GM21825 (cell line): ENCODE measurements around the gene GSTM2.

Experiments used
- ATAC-seq: cut with Tn5 transposase; IDR thresholded peaks from one replicate; pipeline ENCODE4 v1.9.1; 2021; ENCODE audit warnings: mild to moderate bottlenecking, moderate library complexity; ENCODE audit not compliant: unreplicated experiment

Gene GSTM2

DNA sequence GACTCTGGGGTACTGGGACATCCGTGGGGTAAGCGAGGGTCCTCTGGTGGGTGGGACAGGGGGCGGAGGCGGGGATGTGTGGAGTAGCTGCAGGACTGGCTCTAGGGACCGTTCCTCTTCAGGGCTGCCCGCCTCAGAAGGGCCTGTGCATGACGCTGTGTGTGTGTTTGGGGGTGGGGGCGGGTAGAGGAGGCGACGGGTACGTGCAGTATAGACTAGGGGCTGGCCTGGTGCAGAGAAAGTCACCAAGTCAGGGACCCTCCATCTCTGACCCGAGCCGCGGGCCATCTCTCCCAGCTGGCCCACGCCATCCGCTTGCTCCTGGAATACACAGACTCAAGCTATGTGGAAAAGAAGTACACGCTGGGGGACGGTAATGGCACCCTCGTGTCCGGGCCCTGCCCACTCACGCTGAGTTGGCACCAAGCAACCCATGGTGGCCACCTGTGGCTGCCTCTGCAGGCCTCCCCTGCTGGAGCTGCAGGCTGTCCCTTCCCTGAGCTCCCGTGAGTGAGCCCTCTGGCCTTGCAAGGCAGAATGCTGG is 44.5 kb downstream of the GSTM2 start:
- no peak for ATAC-seq

DNA sequence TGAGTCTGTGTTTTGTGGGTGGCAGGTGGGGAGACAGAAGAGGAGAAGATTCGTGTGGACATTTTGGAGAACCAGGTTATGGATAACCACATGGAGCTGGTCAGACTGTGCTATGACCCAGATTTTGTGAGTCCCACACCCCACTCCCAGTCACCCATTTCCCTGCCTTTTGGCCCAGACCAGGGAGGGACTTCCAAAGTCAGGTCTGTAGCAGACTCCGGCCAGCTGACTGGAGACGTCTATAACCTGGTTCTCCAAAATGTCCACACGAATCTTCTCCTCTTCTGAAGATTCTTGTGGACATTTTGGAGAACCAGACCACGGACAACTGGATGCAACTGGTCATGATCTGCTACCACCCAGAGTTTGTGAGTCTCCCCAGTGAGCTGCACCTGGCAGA is 45.8 kb downstream of the GSTM2 start:
- no peak for ATAC-seq

DNA sequence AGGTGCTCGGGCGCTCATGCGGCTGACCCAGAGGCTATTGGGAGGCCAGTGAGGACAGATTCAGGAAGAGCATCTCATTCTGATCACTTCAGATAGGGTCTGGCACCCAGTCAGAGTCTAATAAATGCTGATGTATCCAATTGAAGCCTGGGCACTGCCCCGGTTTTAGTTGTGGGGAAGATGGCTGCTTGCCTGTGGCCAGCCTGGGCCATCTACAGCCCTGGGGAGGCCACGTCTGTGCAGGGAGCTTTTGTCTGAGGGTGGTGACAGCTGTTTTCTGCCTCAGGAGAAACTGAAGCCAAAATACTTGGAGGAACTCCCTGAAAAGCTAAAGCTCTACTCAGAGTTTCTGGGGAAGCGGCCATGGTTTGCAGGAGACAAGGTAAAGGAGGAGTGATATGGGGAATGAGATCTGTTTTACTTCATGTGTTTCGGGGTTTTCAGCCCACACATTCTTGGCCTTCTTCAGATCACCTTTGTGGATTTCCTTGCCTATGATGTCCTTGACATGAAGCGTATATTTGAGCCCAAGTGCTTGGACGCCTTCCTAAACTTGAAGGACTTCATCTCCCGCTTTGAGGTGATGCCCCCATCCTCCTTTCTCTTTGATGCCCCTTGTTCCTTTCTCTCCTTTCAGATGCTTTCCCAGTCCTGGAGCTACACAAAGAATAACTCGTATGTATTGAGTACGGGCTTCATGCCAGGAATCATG is 47.0 kb downstream of the GSTM2 start:
- no peak for ATAC-seq

DNA sequence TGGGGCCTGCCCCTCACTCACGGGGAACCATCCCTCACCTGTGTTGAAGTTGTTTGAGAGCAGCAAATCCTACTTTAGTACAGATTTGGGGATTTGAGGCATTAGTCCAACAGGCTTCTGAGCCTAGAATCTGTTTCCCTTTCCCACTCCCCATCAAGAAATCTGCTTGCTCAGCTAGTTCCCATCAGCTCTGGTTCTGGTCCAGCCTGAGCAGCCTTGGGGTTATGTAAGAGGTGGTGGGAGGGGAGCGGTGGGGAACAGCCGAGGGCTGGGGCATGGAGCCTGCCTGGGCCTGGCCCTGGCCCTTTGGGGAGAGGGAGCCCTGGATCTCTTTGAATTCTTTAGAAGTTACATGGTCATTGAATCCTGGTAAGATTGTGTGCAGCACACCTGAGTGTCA is 48.3 kb downstream of the GSTM2 start:
- no peak for ATAC-seq

DNA sequence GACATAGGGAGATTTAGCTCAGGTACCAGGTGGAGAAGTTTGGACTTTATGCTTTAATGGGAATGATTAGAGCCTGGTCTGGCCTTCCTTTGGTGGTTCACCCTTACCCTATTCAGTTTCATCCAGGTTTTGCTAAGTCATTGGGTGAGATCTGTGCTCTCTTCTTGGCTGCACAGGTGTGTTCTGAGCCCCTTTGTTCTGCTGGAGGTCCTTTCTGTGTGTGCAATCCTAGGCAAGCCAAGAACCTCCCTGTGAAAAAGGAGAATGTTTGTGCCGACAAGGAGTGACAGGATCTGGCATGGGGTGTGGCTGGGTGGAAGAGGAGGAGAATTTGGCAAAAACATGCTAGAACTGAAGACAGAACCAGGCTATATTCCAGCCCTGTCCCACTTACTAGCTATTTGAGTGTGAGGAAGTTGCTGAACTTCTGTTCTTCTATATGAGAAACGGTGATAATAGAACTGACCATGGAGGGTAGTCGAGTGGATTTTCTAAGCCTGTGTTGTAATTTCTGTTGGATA is 48.8 kb downstream of the GSTM2 start:
- ATAC-seq, result no peak

DNA sequence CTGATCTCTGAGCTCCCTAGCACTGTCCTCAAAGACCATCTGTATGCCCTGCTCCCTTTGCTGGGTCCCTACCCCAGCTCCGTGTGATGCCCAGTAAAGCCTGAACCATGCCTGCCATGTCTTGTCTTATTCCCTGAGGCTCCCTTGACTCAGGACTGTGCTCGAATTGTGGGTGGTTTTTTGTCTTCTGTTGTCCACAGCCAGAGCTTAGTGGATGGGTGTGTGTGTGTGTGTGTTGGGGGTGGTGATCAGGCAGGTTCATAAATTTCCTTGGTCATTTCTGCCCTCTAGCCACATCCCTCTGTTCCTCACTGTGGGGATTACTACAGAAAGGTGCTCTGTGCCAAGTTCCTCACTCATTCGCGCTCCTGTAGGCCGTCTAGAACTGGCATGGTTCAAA is 49.9 kb downstream of the GSTM2 start:
- no peak for ATAC-seq

DNA sequence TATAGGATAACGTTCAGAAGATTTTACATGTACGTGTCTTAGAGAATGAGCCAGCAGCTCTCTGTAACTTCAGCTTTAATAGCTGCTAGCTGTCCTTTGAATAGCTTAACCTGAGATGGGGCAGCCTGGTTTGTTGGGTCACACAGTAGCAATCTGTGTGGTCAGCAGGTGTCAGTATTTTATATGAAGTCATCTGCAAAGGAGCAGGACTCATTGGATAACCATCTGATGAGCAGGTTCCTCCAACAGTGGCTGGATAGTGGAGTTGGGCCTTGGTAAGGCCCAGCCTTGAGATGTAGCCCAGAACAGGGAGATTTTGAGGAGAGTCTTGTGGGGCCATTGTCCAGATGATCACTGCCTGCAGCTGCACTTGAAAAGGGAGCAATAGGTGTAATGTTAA is 50.6 kb downstream of the GSTM2 start:
- no peak for ATAC-seq

DNA sequence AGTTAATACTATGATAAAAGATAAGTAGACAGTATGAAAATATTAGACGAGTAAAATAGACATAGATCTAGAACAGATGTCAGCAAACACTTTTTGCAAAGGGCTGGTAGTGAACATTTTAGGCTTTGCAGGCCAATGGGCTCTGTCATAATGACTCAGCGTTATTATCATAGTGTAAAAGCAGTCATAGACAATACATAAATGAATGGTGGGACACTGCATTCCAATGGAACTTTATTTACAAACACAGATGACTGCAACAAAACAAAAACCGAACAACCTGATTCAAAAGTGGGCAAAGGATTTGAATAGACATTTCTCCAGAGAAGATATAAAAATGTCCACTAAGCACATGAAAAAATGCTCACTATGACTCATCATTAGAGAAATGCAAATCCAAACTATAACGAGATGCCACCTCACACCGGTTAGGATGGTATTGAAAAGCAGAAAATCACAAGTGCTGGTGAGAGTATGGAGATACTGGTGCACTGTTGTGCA is 51.5 kb downstream of the GSTM2 start:
- no peak for ATAC-seq

DNA sequence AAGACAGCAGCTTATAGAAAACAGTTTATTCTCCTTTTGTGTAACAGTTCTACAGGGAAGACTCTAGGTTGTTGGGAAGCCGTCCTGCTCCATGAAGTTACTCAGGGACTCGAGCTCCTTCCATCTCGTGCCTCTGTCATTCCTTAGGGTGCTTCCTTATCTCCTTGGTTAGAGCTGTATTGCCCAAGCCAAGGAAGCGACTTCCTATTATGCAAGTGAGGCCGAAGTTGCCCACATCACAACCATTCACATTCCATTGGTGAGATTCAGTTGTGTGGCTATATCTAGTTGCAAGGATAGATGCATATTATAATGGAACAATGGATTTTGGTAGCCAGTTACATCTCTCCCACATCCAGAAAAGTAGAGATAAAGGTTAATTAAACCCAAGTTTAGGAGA is 53.2 kb downstream of the GSTM2 start:
- no peak for ATAC-seq

DNA sequence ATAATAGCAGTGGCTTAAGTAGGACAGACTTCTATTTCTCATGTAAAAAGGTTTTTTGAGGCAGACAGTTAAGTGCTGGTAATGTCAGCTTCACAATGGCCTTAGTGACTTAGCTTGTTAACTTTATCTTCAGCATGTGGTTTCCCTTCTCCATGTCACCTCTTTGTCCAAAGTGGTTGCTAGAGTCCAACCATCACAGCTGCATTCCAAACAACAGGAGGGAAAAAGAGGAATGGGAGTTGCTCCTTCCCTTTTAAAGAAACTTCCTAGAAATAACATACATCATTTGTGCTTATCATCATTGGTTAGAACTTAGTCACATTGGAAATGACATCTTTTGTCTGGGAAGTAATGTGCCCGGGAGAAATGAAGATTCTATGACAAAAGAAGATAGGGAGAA is 54.1 kb downstream of the GSTM2 start:
- no peak for ATAC-seq

DNA sequence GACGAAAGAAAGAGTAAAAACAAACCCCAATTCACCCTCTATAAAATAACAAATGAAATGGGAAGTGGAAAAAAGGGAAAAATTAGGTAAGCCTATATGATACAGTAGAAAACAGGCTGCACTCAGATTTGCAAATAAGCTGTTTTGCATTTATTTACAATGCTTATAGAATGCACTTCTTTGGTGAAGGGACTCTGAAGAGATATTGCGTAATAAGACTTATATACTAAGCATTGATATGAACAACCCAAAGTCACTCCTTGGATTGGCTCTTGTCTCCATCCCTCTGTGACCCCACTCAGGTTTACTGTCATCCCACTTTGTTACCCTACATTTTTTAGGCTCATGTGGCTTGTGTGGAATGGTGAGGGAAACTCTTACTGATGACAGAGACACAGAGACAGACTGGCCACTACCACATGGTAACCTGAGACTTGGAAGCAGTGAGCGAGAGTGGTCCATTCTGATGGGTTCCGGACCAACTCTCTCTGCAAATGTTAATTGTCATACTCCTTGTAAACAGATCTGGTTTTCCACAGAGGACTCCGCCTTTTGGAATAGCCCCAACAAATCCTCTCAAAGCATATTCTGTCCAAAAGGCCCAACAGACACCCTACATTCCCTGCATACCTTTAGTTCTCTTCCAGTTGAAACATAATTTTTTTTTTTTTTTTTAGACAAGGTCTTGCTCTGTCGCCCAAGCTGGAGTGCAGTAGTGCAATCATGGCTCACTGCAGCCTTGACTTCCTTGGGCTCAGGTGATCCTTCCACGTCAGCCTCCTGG is 55.2 kb downstream of the GSTM2 start:
- no peak for ATAC-seq
